ENCODE measurements around the gene ACSL1. TPM values are rescaled to one million over a fixed set of nuclear protein-coding genes. Genes with fewer than 3 reads are reported as not detected.

ACSL1 gene
- total and polyA plus RNA-seq, 9 of the 15 experiments (the other 6 are each of a cell fraction or from before 2014, with no cell fraction given) = 6.7 to 24.1 (median 15.0) TPM

DNA sequence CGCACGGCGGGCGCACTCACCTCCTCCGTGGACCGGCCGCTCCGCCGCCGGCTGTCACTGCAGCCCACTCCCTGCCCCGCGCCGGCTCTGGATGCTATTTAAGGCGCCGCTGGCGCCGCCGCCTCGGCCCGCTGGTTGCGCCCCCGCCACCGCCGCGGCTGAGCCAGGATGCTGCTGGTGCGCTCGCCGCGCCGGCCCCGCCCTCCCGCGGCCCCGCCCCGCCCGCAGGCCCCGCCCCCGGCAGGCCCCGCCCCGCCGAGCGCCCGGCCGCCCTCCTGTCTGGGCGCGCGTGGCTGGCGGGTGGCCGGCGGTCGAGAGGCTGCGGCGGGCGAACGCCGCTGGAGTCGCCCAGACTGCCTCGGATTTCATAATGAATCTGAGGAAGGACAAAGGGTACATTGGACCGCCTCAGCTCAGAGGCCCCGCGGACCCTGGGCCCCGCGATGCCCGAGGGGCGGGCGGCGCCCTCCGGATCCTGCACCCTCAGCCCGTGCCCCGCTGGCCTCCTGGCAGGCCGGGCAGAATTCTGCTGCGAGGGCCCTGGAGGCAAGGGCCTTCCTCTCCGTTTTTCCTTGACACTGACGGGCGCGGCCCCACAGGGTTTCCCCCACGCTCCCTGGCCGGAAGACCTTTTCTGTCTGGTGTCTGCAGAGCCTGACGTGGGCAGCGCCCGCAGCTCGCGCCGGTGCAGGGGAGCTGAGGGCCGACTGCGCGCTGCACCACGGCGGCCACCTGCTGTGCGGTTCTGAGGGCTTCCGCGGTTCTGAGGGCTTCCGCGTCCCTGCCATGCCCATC, at the start of gene ACSL1 (continued):
- no peak for TF ChIP-seq CHD4 (IDR thresholded peaks at IDR 0.05; ENCODE audit: insufficient read depth, insufficient replicate concordance, low read depth, low read length, poor library complexity, severe bottlenecking)
- TF ChIP-seq EZH2 (IDR thresholded peaks at IDR 0.05; ENCODE audit: borderline replicate concordance, low read depth, low read length) = no peak
- no peak for TF ChIP-seq ZBTB40 (IDR thresholded peaks at IDR 0.05)
- no peak for TF ChIP-seq ZBTB40 (CRISPR knock-in tag; IDR thresholded peaks at IDR 0.05)
- no peak for TF ChIP-seq RBM25 (IDR thresholded peaks at IDR 0.05; ENCODE audit: low read depth, low read length, severe bottlenecking)
- TF ChIP-seq SIN3B (IDR thresholded peaks at IDR 0.05; ENCODE audit: low read depth) = no peak
- no peak for TF ChIP-seq ESRRA (IDR thresholded peaks at IDR 0.05; ENCODE audit: borderline replicate concordance, low read depth)
- no peak for TF ChIP-seq MTA3 (IDR thresholded peaks at IDR 0.05; ENCODE audit: borderline replicate concordance)
- TF ChIP-seq, protein P1, sequence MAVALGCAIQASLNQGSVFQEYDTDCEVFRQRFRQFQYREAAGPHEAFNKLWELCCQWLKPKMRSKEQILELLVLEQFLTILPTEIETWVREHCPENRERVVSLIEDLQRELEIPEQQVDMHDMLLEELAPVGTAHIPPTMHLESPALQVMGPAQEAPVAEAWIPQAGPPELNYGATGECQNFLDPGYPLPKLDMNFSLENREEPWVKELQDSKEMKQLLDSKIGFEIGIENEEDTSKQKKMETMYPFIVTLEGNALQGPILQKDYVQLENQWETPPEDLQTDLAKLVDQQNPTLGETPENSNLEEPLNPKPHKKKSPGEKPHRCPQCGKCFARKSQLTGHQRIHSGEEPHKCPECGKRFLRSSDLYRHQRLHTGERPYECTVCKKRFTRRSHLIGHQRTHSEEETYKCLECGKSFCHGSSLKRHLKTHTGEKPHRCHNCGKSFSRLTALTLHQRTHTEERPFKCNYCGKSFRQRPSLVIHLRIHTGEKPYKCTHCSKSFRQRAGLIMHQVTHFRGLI (CRISPR knock-in tag; IDR thresholded peaks at IDR 0.05) = no peak
- TF ChIP-seq ZNF408 (CRISPR knock-in tag; IDR thresholded peaks at IDR 0.05; ENCODE audit: low read depth) = no peak
- no peak for TF ChIP-seq PATZ1 (CRISPR knock-in tag; IDR thresholded peaks at IDR 0.05; ENCODE audit: borderline replicate concordance)
- no peak for TF ChIP-seq YBX1 (IDR thresholded peaks at IDR 0.05)
- no peak for TF ChIP-seq EHMT2 (IDR thresholded peaks at IDR 0.05)

All from K562 (cell line).